Glomerular endothelial cell (primary cell): ENCODE data around the gene NRTN. TPM values are rescaled to one million over a fixed set of nuclear protein-coding genes. Genes with fewer than 3 reads are reported as not detected.
"Not testable (repeated sequence)": the region's sequence is repeated elsewhere in the genome, so short reads cannot be mapped to it uniquely, and the experiment has no call there.

Experiments used
- DNase-seq: peaks from one replicate; pipeline ENCODE4 v3.0.0-alpha.2; 2011; ENCODE audit warnings: low read depth, low spot score; ENCODE audit errors: extremely low read depth
- total RNA-seq: library from RNA; depleted of rRNA; stranded (reverse); fragments of >200 nt; gene quantifications from 2 replicates; pipeline ENCODE4 v1.2.3, GENCODE V29; 2015

NRTN gene
- not detected in 2 replicates for total RNA-seq

- DNase-seq, result no peak
Measured at GRCh38 chr19:5804516-5805461, at the start of gene NRTN. Gene NRTN (plus strand): TSS chr19:5805067. CDS start chr19:5824166, 19,099 bp downstream.

DNA sequence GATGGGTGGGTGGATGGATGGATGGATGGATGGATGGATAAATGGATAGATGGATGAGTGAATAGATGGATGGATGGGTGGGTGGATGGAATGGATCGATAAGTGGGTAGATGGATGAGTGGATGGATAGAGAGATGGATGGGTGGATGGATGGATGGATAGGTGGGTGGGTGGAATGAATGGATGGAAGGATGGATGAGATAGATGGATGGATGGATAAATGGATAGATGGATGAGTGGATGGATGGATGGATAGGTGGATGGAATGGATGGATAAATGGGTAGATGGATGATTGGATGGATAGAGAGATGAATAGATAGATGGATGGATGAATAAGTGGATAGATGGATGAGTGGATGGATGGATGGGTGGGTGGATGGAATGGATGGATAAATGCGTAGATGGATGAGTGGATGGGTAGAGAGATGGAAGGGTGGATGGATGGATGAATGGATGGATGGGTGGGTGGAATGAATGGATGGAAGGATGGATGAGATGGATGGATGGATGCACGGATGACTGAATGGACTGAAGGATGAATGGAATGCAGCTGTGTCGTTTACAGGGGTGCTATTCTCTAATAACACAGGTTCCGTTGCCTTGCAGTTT lies 42.2 kb upstream of the NRTN start:
- no peak for DNase-seq

DNA sequence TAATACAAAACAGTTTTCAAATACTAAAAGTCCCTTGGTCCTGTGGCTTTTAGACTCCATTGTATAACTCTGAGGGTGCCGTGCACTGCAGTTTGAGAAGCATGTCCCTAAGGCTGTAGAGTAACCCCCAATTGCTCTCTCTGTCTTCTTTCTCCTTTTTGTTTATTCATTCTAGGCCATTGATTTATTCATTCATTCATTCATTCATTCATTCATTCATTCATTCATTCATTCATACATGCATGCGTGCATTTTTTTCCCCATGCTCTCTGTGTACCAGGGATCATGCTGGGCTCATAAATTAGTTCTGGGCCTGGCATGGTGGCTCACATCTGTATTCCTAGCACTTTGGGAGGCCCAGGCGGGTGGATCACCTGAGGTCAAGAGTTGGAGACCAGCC lies 39.6 kb upstream of the NRTN start:
- DNase-seq, result no peak

DNA sequence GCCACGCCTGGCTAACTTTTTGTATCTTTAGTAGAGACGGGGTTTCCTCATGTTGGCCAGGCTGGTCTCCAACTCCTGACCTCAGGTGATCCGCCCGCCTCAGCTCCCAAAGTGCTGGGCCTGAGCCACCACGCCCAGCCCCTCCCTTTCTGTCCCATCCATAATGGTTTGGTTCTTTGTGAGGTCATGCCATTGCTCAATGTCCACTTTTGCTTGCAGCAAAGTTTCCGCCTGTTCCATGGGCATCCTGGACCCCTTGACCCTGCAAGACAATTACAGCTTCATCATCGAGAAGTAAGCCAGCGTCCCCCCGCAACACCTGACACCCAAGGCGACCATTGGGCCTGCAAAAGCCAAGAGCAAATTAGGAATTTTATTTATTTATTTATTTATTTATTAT lies 36.9 kb upstream of the NRTN start:
- DNase-seq, result no peak

GRCh38 chr19:5772416-5772815 lies 32.5 kb upstream of the NRTN start:
- no peak for DNase-seq

DNA sequence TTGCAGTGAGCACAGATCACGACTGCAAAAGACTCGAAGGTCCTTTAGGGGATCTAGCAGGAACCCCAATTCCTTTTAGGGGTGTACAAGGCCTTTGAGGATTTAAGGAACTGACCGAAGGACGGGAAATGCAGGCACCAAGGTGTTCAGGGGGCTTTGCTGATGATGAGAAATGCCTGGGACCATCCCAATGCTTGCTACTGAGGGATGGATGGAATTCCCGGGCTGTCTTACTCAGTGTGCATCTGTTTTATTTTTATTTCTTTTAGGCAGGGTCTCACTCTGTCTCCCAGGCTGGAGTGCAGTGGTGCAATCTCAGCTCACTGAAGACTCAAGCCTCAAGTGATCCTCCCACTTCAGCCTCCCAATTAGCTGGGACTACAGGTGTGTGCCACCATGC lies 31.6 kb upstream of the NRTN start:
- no peak for DNase-seq

GRCh38 chr19:5774921-5775320 lies 29.9 kb upstream of the NRTN start:
- no peak for DNase-seq

- DNase-seq, result no peak
Measured at GRCh38 chr19:5775668-5776309, 29.1 kb upstream of the NRTN start.

GRCh38 chr19:5778402-5778801 lies 26.5 kb upstream of the NRTN start:
- no peak for DNase-seq

DNA sequence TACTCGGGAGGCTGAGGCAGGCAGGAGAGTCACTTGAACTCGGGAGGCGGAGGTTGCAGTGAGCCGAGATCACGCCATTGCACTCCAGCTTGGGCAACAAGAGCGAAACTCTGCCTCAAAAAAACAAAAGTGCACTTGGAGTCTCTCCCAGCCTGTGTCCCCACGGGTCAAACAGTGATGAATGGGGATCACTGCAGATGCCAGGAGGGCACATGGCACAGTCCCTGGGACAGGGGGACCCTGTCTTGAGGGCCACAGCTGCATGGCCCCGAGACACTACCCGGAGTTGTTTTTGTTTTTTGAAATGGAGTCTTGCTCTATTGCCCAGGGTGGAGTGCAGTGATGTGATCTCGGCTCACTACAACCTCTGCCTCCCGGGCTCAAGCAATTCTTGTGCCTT lies 24.0 kb upstream of the NRTN start:
- DNase-seq, result not testable (repeated sequence)

GRCh38 chr19:5782322-5782721 lies 22.5 kb upstream of the NRTN start:
- no peak for DNase-seq

DNA sequence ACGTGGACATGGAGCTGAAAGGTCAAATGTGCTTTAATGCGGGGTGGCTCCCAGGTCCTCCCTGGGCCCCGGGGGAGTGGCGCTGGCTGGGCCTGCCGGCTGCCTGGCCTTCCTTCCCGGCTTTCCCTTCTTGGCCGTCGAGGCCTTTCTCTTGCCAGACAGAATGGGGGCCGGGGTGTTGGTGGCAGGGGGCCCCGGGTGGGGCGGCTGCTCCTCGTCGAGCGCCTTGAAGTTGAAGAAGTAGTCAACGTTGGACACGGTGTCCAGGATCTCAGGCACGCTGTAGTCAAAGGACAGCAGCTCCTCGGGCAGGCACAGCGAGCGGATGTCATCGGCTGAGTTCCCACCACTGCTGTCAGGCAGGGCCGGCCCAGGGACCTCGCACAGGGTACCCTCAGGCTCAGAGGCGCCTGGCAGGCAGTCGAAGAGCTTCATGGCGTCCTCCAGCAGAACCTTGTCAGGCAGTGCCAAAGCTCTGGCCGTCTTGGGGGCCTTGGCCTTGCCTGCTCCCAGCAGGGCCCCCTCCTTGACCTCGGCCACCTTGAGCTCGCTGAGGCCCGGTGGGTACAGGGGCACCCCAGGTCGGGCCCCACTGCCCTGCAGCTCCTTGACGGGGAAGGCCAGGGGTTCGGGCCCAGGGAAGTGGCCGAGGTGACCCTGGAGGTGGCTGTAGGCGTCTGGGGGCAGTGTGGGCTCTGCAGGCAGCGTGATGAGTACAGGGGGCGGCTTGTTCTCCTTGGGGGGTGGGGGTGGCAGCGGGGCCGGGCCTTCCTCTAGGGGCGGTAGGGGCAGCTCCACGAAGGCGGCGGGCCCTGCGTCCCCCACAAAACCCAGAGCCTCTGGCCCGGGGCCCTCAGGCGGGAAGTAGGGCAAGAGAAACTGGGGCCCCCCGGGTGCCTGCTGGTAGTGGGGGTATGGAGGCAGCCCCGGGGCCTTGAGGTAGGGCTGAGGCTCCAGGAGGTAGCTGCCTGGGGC lies 21.6 kb upstream of the NRTN start:
- DNase-seq, result no peak

DNA sequence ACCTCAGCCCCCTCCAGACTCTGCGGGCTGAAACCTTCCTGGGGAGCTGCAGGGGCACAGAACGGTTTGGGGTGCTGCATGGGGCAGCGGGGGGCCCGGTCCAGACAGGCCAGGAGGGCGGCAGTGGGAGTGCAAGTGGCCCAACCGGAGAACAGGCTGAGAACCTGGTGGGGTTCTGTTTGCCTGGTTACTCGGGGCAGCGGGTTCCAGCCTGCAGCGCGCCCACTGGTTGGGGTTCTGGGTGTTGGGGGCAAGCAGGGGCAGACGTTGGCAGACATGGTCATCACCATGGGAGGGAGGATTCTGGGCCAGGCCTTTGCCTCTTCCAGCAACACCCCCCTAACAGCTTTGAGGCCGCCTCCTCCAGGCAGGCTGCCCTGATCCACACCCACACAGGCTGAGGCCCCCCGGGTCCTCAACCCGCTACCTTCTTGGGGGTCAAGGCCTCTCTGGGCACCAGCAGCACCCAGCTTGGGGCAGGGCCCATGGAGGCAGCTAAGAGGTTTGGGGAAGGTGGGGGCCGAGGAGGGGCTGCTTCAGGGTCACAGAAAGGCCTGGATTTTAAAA lies 20.2 kb upstream of the NRTN start, which contains the start of gene PRR22:
PRR22 (minus strand) TSS at position 166 of the 567 bp plus-strand sequence; CDS start at position 80, 86 bp downstream.
- DNase-seq, result no peak

GRCh38 chr19:5785423-5785822 lies 19.4 kb upstream of the NRTN start:
- no peak for DNase-seq

DNA sequence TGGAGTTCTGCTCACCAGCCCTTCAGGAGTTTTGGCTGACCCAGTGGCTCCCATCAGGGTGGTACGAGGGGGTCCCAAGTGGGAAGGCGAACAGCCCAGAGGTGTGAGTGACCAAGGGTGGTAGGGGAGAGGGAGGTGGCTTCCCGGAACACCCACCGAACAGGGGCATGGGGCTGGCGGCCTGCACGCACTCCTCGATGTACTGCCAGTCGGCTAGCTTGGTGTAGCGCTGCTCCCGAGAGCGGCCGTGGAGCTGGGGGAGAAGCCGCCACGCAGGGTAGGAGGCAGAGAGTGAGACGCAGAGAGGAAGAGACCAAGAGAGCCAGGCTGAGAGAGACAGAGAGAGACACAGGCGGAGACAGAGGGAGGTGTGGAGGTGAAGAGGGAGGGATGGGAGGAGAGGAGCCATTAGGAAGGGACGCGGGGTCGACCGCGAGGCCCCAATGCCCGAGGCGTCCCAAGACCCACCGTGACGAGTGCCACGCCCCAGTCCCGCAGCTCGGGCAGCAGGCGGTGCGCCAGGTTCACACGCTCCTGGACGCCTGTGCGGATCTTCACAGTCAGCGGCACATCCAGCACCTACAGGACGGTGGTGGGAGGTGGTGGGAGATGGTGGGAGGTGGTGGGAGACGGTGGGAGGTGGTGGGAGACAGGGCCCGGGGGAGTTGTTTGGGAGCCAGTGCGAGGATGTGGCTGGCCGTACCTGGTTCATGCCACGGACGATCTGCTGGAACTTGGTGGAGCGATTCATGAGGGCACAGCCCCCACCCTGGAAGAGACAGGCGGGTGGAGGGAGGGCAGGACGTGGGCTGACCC lies 18.1 kb upstream of the NRTN start:
- no peak for DNase-seq

- no peak for DNase-seq
Measured at GRCh38 chr19:5787409-5788182, 17.3 kb upstream of the NRTN start.

DNA sequence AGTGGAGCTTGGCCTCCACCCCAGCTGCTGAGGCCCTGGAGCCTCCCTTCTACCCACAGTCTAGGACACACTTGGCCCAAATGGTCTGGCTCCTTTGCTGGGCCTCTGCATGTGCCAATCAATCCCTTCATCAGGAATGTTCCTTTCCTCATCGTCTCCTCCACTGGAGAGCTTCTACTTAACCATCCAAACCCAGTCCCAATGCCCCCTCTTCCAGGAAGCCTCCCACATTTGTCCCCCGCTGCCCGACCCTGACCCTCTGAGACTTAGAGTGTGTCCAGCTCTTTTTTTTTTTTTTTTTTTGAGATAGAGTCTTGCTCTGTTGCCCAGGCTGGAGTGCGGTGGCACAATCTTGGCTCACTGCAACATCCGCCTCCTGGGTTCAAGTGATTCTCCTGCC lies 16.4 kb upstream of the NRTN start:
- no peak for DNase-seq

- DNase-seq, result no peak
Measured at GRCh38 chr19:5789351-5789761, 15.5 kb upstream of the NRTN start.
